GM12878 (cell line): ENCODE results near the gene FANCM. TPM values are rescaled to one million over a fixed set of nuclear protein-coding genes. Genes with fewer than 3 reads are reported as not detected.

Source experiments
- ATAC-seq: fragments of 200-7000 bp; cut with Tn5 transposase; 3 replicates; pipeline ENCODE4 v1.9.1; 2020; ENCODE audit warnings: mild to moderate bottlenecking, moderate library complexity
- BruUV-seq: library from RNA; stranded (reverse); fragments of 400-500 nt; replicated peaks from 2 replicates; lab custom pipeline; 2021; lab: Mats Ljungman, UMichigan
- CTCF ChIA-PET: fragments of 300-600 bp; sonication (Branson Sonifier 250); formaldehyde crosslinking; extraction: SDS; loops from one replicate; lab custom pipeline; 2021; ENCODE audit warnings: inconsistent platforms; lab: Yijun Ruan, JAX
- POLR2A ChIA-PET: fragments of 350-600 bp; formaldehyde crosslinking; extraction: SDS; loops from one replicate; lab custom pipeline; 2021; ENCODE audit warnings: inconsistent platforms; lab: Charles Lee
- RAD21 ChIA-PET: fragments of 300-600 bp; sonication (Branson Sonifier 250); formaldehyde crosslinking; loops from one replicate; lab custom pipeline; 2023; ENCODE audit warnings: antibody characterized with exemption; ENCODE audit not compliant: unreplicated experiment; lab: Charles Lee
- SMC1A ChIA-PET: fragments of 300-600 bp; sonication (Branson Sonifier 250); formaldehyde crosslinking; loops from one replicate; lab custom pipeline; 2023; ENCODE audit not compliant: unreplicated experiment, uncharacterized antibody; lab: Charles Lee
- DNase-seq: peaks from one replicate; pipeline ENCODE4 v3.0.0-alpha.2; 2011; ENCODE audit warnings: low read depth, low spot score
- FAIRE-seq: peaks from 3 replicates; lab custom pipeline; 2011; peaks lifted over from hg19 to GRCh38; lab: Jason Lieb, UNC
- H2AFZ ChIP-seq: 2 replicates; pipeline ENCODE4 v1.6.0; 2011; ENCODE audit warnings: low read depth, low read length, control low read depth; ENCODE audit not compliant: control insufficient read depth
- H3K27ac ChIP-seq: 2 replicates; pipeline ENCODE4 v1.5.1; 2011; ENCODE audit warnings: control low read depth; ENCODE audit not compliant: control insufficient read depth, insufficient read depth
- H3K27me3 ChIP-seq, 2 experiments: replicated peaks in 1 of 2; 2 replicates each; pipeline versions ENCODE4 v1.6.0 to v1.6.1; 2011; ENCODE audit warnings: low read length in 1 of 2; ENCODE audit not compliant: control insufficient read depth in 2 of 2, insufficient read depth in 2 of 2
- H3K36me3 ChIP-seq, 2 experiments: 2 replicates each; pipeline ENCODE4 v1.5.1; 2011; ENCODE audit warnings: low read length in 1 of 2; ENCODE audit not compliant: control insufficient read depth in 2 of 2, insufficient read depth in 2 of 2
- H3K4me1 ChIP-seq: 2 replicates; pipeline ENCODE4 v1.6.1; 2011; ENCODE audit warnings: mild to moderate bottlenecking, low read length, moderate library complexity, mixed read lengths; ENCODE audit not compliant: control insufficient read depth, insufficient read depth
- H3K4me2 ChIP-seq: 2 replicates; pipeline ENCODE4 v1.6.0; 2011; ENCODE audit warnings: control low read depth; ENCODE audit not compliant: control insufficient read depth, insufficient read depth
- H3K4me3 ChIP-seq: fragments of 200-600 bp; sonication (generic); 2 replicates; pipeline ENCODE4 v1.5.1; 2016
- H3K79me2 ChIP-seq: 2 replicates; pipeline ENCODE4 v1.6.0; 2011; ENCODE audit warnings: low read length; ENCODE audit not compliant: control insufficient read depth, insufficient read depth
- H3K9ac ChIP-seq: 2 replicates; pipeline ENCODE4 v1.8.0; 2011; ENCODE audit warnings: low read length, control low read depth, mixed read lengths; ENCODE audit not compliant: control insufficient read depth, insufficient read depth
- H3K9me3 ChIP-seq: replicated peaks from 3 replicates; pipeline ENCODE4 v1.5.1; 2011; ENCODE audit warnings: mild to moderate bottlenecking, low read length; ENCODE audit not compliant: control insufficient read depth, insufficient read depth
- H4K20me1 ChIP-seq: 2 replicates; pipeline ENCODE4 v1.6.0; 2011; ENCODE audit not compliant: control insufficient read depth, insufficient read depth
- CBX3 ChIP-seq: fragments of 200-600 bp; sonication (generic); IDR thresholded peaks from 2 replicates; pipeline ENCODE4 v1.6.1; 2016; ENCODE audit warnings: low read depth, borderline replicate concordance
- CREB1 ChIP-seq: IDR thresholded peaks from 2 replicates; pipeline ENCODE4 v1.6.1; 2012; ENCODE audit warnings: low read depth, mild to moderate bottlenecking, inconsistent platforms
- JUNB ChIP-seq: IDR thresholded peaks from 2 replicates; pipeline ENCODE4 v1.6.1; 2016; ENCODE audit warnings: antibody characterized with exemption, mild to moderate bottlenecking
- LARP7 ChIP-seq: fragments of 450-650 bp; IDR thresholded peaks from 2 replicates; pipeline ENCODE4 v1.6.1; 2017; ENCODE audit warnings: mild to moderate bottlenecking
- SUPT20H ChIP-seq: IDR thresholded peaks from 2 replicates; pipeline ENCODE4 v1.6.1; 2011; ENCODE audit warnings: low read depth, mild to moderate bottlenecking, low read length, moderate library complexity, borderline replicate concordance; ENCODE audit not compliant: control insufficient read depth
- TARDBP ChIP-seq: IDR thresholded peaks from 2 replicates; pipeline ENCODE4 v1.6.1; 2016; ENCODE audit warnings: borderline replicate concordance
- TCF12 ChIP-seq: IDR thresholded peaks from 2 replicates; pipeline ENCODE4 v1.6.1; 2011; ENCODE audit warnings: low read depth, mild to moderate bottlenecking, low read length
- ZBED1 ChIP-seq: IDR thresholded peaks from 2 replicates; pipeline ENCODE4 v1.6.1; 2016; ENCODE audit warnings: borderline replicate concordance
- ZNF274 ChIP-seq: IDR thresholded peaks from one replicate; pipeline ENCODE4 v1.8.0; 2011; ENCODE audit not compliant: insufficient read length, insufficient read depth
- ZNF384 ChIP-seq: IDR thresholded peaks from 2 replicates; pipeline ENCODE4 v1.6.1; 2012; ENCODE audit warnings: low read depth, mild to moderate bottlenecking, low read length, improper control_type of control experiment, borderline replicate concordance
- in situ Hi-C: fragments of 300-500 bp; cut with MboI; formaldehyde crosslinking; loops from 9 replicates; pipeline ENCODE4 v1.14.3; 2018; ENCODE audit warnings: mixed read lengths
- intact Hi-C: fragments of 100-400 bp; cut with micrococcal nuclease; formaldehyde crosslinking; loops from one replicate; pipeline ENCODE4 v1.14.2; 2022; ENCODE audit not compliant: unreplicated experiment
- polyA plus RNA-seq, 11 experiments: library from polyadenylated mRNA; depleted of rRNA in 4 of 11; unstranded in 6 of 11; stranded (reverse) in 5 of 11; fragments of >200 nt; fragmentation: Nextera tagmentation in 4 of 11; fragmentation: Illumina TruSeq in 1 of 11; extraction: Ambion mirVana in 4 of 11; extraction: Trizol in 1 of 11; gene quantifications; 1 replicate in 1 of 11; 2 replicates in 10 of 11; pipeline versions ENCODE4 v1.2.1 to v1.2.3, GENCODE V29; 2011 to 2016; ENCODE audit warnings: inconsistent platforms in 2 of 11, missing spikeins in 2 of 11, low read depth in 1 of 11
- total RNA-seq, 4 experiments: library from RNA; depleted of rRNA in 3 of 4; stranded (reverse); fragments of >200 nt in 3 of 4; fragmentation: Illumina TruSeq in 1 of 4; extraction: Trizol in 1 of 4; gene quantifications; 2 replicates each; pipeline versions ENCODE4 v1.2.1 to v1.2.3, GENCODE V29; 2013 to 2021
- TF ChIP-seq, protein P1 (sequence below): fragments of 450-650 bp; formaldehyde crosslinking; IDR thresholded peaks from 2 replicates; pipeline ENCODE4 v1.4.0; 2022; ENCODE audit warnings: mild to moderate bottlenecking, moderate library complexity
- TF ChIP-seq, protein P2 (sequence below): fragments of 450-650 bp; IDR thresholded peaks from 2 replicates; pipeline ENCODE4 v1.6.1; 2017; ENCODE audit warnings: antibody characterized with exemption, mild to moderate bottlenecking, moderate library complexity
- TF ChIP-seq, protein P3 (sequence below): fragments of 150-350 bp; IDR thresholded peaks from 2 replicates; pipeline ENCODE4 v1.6.1; 2016; ENCODE audit warnings: low read depth, low read length
- TF ChIP-seq, protein P4 (sequence below): IDR thresholded peaks from 2 replicates; pipeline ENCODE4 v1.6.1; 2012; ENCODE audit warnings: low read depth, low read length, improper control_type of control experiment

FANCM gene
- total and polyA plus RNA-seq, 10 of the 15 experiments (the other 5 are each of a cell fraction or from before 2014, with no cell fraction given): 6.4 to 17.6 (median 10.6) TPM

DNA sequence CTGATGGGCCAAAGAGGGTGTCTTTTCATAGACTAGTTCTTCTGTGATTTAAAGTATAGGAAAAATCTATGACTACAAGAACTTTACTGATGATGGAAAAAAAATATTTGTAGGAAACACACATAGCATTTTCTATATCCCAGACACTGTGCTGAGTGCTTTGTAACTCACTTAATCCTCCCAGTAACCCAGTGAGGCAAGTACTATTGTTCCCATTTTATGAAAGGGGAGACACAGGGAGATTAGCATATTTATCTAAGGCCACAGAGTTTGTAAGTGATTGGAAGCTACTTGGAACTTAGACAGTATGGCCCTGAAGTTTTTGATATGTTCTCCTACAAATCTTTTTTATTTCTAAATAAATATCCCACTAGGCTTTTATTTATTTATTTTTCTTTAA lies 31.9 kb upstream of the FANCM start:
- Histone ChIP-seq H3K36me3 (peaks cover 0 to 30% of the 10 kb centered on the region in 2 experiments), H3K79me2 (no peaks in the 10 kb centered on the region), H3K4me2 (no peak overlapping the region), H3K4me3 (no peak overlapping the region), H2AFZ (no peak overlapping the region), H3K9ac (no peak overlapping the region), H3K27ac (no peak overlapping the region), H3K27me3 (no peaks in the 10 kb centered on the region), H4K20me1 (no peaks in the 10 kb centered on the region), H3K9me3 (no peaks in the 10 kb centered on the region), H3K4me1 (no peaks in the 10 kb centered on the region)
- BruUV-seq: no TSS peak
- FAIRE-seq (no peak), ATAC-seq (no peak), DNase-seq (no peak)
- SMC1A ChIA-PET: no interaction called here
- CTCF ChIA-PET: no interaction called here
- RAD21 ChIA-PET: no interaction called here
- TF ChIP-seq, protein P1, sequence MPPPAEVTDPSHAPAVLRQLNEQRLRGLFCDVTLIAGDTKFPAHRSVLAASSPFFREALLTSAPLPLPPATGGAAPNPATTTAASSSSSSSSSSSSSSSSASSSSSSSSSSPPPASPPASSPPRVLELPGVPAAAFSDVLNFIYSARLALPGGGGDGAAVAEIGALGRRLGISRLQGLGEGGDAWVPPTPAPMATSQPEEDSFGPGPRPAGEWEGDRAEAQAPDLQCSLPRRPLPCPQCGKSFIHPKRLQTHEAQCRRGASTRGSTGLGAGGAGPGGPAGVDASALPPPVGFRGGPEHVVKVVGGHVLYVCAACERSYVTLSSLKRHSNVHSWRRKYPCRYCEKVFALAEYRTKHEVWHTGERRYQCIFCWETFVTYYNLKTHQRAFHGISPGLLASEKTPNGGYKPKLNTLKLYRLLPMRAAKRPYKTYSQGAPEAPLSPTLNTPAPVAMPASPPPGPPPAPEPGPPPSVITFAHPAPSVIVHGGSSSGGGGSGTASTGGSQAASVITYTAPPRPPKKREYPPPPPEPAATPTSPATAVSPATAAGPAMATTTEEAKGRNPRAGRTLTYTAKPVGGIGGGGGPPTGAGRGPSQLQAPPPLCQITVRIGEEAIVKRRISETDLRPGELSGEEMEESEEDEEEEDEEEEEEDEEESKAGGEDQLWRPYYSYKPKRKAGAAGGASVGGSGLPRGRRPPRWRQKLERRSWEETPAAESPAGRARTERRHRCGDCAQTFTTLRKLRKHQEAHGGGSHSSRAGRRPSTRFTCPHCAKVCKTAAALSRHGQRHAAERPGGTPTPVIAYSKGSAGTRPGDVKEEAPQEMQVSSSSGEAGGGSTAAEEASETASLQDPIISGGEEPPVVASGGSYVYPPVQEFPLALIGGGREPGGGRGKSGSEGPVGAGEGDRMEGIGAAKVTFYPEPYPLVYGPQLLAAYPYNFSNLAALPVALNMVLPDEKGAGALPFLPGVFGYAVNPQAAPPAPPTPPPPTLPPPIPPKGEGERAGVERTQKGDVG: no peak
- TF ChIP-seq LARP7 (no peak), ZNF384 (no peak), TARDBP (no peak), JUNB (no peak), TCF12 (no peak), CREB1 (no peak), CBX3 (no peak), ZBED1 (no peak), ZNF274 (no peak), SUPT20H (no peak)
- TF ChIP-seq, protein P2, sequence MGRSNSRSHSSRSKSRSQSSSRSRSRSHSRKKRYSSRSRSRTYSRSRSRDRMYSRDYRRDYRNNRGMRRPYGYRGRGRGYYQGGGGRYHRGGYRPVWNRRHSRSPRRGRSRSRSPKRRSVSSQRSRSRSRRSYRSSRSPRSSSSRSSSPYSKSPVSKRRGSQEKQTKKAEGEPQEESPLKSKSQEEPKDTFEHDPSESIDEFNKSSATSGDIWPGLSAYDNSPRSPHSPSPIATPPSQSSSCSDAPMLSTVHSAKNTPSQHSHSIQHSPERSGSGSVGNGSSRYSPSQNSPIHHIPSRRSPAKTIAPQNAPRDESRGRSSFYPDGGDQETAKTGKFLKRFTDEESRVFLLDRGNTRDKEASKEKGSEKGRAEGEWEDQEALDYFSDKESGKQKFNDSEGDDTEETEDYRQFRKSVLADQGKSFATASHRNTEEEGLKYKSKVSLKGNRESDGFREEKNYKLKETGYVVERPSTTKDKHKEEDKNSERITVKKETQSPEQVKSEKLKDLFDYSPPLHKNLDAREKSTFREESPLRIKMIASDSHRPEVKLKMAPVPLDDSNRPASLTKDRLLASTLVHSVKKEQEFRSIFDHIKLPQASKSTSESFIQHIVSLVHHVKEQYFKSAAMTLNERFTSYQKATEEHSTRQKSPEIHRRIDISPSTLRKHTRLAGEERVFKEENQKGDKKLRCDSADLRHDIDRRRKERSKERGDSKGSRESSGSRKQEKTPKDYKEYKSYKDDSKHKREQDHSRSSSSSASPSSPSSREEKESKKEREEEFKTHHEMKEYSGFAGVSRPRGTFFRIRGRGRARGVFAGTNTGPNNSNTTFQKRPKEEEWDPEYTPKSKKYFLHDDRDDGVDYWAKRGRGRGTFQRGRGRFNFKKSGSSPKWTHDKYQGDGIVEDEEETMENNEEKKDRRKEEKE: no peak
- TF ChIP-seq, protein P3, sequence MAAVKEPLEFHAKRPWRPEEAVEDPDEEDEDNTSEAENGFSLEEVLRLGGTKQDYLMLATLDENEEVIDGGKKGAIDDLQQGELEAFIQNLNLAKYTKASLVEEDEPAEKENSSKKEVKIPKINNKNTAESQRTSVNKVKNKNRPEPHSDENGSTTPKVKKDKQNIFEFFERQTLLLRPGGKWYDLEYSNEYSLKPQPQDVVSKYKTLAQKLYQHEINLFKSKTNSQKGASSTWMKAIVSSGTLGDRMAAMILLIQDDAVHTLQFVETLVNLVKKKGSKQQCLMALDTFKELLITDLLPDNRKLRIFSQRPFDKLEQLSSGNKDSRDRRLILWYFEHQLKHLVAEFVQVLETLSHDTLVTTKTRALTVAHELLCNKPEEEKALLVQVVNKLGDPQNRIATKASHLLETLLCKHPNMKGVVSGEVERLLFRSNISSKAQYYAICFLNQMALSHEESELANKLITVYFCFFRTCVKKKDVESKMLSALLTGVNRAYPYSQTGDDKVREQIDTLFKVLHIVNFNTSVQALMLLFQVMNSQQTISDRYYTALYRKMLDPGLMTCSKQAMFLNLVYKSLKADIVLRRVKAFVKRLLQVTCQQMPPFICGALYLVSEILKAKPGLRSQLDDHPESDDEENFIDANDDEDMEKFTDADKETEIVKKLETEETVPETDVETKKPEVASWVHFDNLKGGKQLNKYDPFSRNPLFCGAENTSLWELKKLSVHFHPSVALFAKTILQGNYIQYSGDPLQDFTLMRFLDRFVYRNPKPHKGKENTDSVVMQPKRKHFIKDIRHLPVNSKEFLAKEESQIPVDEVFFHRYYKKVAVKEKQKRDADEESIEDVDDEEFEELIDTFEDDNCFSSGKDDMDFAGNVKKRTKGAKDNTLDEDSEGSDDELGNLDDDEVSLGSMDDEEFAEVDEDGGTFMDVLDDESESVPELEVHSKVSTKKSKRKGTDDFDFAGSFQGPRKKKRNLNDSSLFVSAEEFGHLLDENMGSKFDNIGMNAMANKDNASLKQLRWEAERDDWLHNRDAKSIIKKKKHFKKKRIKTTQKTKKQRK: no peak
- TF ChIP-seq, protein P4, sequence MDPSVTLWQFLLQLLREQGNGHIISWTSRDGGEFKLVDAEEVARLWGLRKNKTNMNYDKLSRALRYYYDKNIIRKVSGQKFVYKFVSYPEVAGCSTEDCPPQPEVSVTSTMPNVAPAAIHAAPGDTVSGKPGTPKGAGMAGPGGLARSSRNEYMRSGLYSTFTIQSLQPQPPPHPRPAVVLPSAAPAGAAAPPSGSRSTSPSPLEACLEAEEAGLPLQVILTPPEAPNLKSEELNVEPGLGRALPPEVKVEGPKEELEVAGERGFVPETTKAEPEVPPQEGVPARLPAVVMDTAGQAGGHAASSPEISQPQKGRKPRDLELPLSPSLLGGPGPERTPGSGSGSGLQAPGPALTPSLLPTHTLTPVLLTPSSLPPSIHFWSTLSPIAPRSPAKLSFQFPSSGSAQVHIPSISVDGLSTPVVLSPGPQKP: no peak
- intact Hi-C loops: no loop called here
- POLR2A ChIA-PET: interaction anchor here (0.6 kb wide), 1 partner anchor 12 kb away, joined by 7 read pairs; no protein-coding TSS in a partner anchor
- in situ Hi-C loops: no loop called here
